ENCODE measurements around the gene SLC22A3.

GRCh38 chr6:160331753-160332152 is 16.4 kb upstream of the SLC22A3 start:
- TF ChIP-seq YY1 (IDR thresholded peaks at IDR 0.05; ENCODE audit: insufficient read depth, insufficient read length) (no peak), ZNF274 (IDR thresholded peaks at IDR 0.05; ENCODE audit: low read depth, low read length) (no peak)
